ENCODE results near the gene DHX58.

Gene DHX58

DNA sequence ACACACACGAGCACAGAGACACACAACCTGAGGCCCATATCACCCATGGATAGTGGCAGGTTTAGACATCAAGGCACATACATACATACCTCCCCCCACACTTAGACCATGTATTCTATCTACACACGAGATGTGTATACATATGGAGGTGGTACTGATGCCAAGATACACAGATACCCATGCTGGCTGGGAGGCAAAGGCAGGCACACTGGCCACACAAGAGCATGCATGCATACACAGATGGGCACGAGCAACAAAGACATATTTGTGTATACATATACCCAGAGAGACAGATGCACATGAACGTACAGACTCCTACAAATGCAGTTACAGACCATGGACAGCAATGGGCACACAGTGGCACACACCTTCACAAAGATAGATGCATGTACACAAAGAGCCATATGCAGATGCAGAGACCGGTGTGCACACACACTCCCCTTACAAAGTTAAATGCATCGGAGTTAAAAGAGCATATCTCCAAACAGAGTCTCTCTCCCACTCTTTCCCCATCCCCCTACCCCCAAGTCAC, 60.1 kb downstream of the DHX58 start:
- TF ChIP-seq, protein P1, sequence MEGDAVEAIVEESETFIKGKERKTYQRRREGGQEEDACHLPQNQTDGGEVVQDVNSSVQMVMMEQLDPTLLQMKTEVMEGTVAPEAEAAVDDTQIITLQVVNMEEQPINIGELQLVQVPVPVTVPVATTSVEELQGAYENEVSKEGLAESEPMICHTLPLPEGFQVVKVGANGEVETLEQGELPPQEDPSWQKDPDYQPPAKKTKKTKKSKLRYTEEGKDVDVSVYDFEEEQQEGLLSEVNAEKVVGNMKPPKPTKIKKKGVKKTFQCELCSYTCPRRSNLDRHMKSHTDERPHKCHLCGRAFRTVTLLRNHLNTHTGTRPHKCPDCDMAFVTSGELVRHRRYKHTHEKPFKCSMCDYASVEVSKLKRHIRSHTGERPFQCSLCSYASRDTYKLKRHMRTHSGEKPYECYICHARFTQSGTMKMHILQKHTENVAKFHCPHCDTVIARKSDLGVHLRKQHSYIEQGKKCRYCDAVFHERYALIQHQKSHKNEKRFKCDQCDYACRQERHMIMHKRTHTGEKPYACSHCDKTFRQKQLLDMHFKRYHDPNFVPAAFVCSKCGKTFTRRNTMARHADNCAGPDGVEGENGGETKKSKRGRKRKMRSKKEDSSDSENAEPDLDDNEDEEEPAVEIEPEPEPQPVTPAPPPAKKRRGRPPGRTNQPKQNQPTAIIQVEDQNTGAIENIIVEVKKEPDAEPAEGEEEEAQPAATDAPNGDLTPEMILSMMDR (conservative IDR thresholded peaks at IDR 0.05): no peak

DNA sequence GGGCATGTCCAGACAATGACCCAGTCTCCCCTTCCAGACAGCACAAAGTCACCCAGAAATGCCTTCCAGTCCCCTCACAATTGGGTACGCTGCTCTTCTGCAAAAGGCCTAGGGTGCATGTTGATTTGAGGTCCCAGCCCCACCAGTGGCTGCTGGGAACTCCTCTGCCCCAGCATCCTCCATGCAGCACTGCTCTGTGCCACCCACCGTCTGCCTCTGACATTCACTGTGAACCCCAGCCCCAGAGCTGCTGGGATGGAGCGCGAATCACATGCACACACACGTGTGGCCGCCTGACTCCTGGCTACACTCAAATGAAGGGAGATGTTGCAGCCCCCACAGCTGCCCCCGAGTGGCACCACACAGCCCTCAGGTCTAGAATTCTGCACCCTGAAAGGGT, 60.9 kb downstream of the DHX58 start:
- H3K27ac ChIP-seq: no peak overlapping the region
- TF ChIP-seq, protein P1 (conservative IDR thresholded peaks at IDR 0.05): no peak

More for the DNA sequence above, 60.1 kb downstream of the DHX58 start:
- no peak overlapping the region for H3K27ac ChIP-seq

All from VCaP (cell line).